Parathyroid adenoma (tissue), 2 donors: ENCODE measurements around the gene EIF1AX.

Experiments used
- H2AFZ ChIP-seq: fragments of 300-600 bp; sonication (generic); one replicate; pipeline ENCODE4 v1.7.0; 2017; ENCODE audit warnings: antibody characterized with exemption, mild to moderate bottlenecking
- H3K27ac ChIP-seq: fragments of 300-600 bp; sonication (generic); one replicate; pipeline ENCODE4 v1.7.0; 2017
- H3K27me3 ChIP-seq: fragments of 300-600 bp; sonication (generic); one replicate; pipeline ENCODE4 v1.7.0; 2017; ENCODE audit warnings: low read length; ENCODE audit not compliant: control insufficient read depth, insufficient read depth
- H3K36me3 ChIP-seq: fragments of 300-600 bp; sonication (generic); one replicate; pipeline ENCODE4 v1.7.0; 2017; ENCODE audit warnings: low read length; ENCODE audit not compliant: control insufficient read depth, insufficient read depth
- H3K4me1 ChIP-seq: fragments of 300-600 bp; sonication (generic); one replicate; pipeline ENCODE4 v1.7.0; 2017; ENCODE audit warnings: control low read depth
- H3K4me2 ChIP-seq: fragments of 300-600 bp; sonication (generic); one replicate; pipeline ENCODE4 v1.7.0; 2017; ENCODE audit warnings: low read length
- H3K4me3 ChIP-seq: fragments of 300-600 bp; sonication (generic); one replicate; pipeline ENCODE4 v1.7.0; 2017; ENCODE audit warnings: low read depth, low read length
- H3K79me2 ChIP-seq: fragments of 300-600 bp; sonication (generic); one replicate; pipeline ENCODE4 v1.7.0; 2017; ENCODE audit warnings: control low read depth
- H3K9ac ChIP-seq: fragments of 300-600 bp; sonication (generic); one replicate; pipeline ENCODE4 v1.7.0; 2017; ENCODE audit warnings: mild to moderate bottlenecking
- H3K9me3 ChIP-seq: fragments of 300-600 bp; sonication (generic); one replicate; pipeline ENCODE4 v1.7.0; 2017; ENCODE audit warnings: low read length; ENCODE audit not compliant: control insufficient read depth
- CTCF ChIP-seq: fragments of 300-600 bp; sonication (generic); IDR thresholded peaks from one replicate; pipeline ENCODE4 v1.7.0; 2017; ENCODE audit warnings: antibody characterized with exemption, mild to moderate bottlenecking
- donor health status: primary hyperparathyroidism.

Gene EIF1AX

GRCh38 chrX:20112022-20112774 lies 29.4 kb downstream of the EIF1AX start:
- H3K27ac ChIP-seq: no peak overlapping the region
- no peak for TF ChIP-seq CTCF

GRCh38 chrX:20111271-20111670 lies 30.4 kb downstream of the EIF1AX start:
- H3K4me3 ChIP-seq: no peak overlapping the region
- H3K36me3 ChIP-seq: no peaks in the 10 kb centered on the region
- H3K27ac ChIP-seq: no peak overlapping the region
- TF ChIP-seq CTCF: no peak
- H3K79me2 ChIP-seq: no peaks in the 10 kb centered on the region
- H3K9me3 ChIP-seq: no peaks in the 10 kb centered on the region
- no peak overlapping the region for H2AFZ ChIP-seq
- H3K27me3 ChIP-seq: no peaks in the 10 kb centered on the region
- no peaks in the 10 kb centered on the region for H3K4me1 ChIP-seq
- no peak overlapping the region for H3K9ac ChIP-seq
- no peak overlapping the region for H3K4me2 ChIP-seq

More at GRCh38 chrX:20112022-20112774, 29.4 kb downstream of the EIF1AX start:
- Histone ChIP-seq H2AFZ (no peak overlapping the region), H3K4me2 (no peak overlapping the region), H3K9me3 (no peaks in the 10 kb centered on the region), H3K36me3 (no peaks in the 10 kb centered on the region), H3K4me1 (no peaks in the 10 kb centered on the region), H3K9ac (no peak overlapping the region), H3K27me3 (no peaks in the 10 kb centered on the region), H3K79me2 (no peaks in the 10 kb centered on the region), H3K4me3 (no peak overlapping the region)

GRCh38 chrX:20101934-20102581 lies 39.6 kb downstream of the EIF1AX start:
- Histone ChIP-seq H3K9me3 (no peaks in the 10 kb centered on the region), H3K79me2 (no peaks in the 10 kb centered on the region), H3K4me2 (no peak overlapping the region), H3K27me3 (no peaks in the 10 kb centered on the region), H3K9ac (no peak overlapping the region), H2AFZ (no peak overlapping the region), H3K4me3 (no peak overlapping the region), H3K27ac (no peak overlapping the region), H3K4me1 (peaks cover 3% of the 10 kb centered on the region), H3K36me3 (no peaks in the 10 kb centered on the region)
- TF ChIP-seq CTCF: no peak

- no peak overlapping the region for H3K9ac ChIP-seq
- no peak overlapping the region for H3K27ac ChIP-seq
- H3K27me3 ChIP-seq: no peaks in the 10 kb centered on the region
- no peak overlapping the region for H3K4me3 ChIP-seq
- H3K79me2 ChIP-seq: no peaks in the 10 kb centered on the region
- H3K4me2 ChIP-seq: no peak overlapping the region
- H3K36me3 ChIP-seq: no peaks in the 10 kb centered on the region
- no peak overlapping the region for H2AFZ ChIP-seq
- H3K9me3 ChIP-seq: no peaks in the 10 kb centered on the region
- H3K4me1 ChIP-seq: no peaks in the 10 kb centered on the region
- TF ChIP-seq CTCF: no peak
Measured at GRCh38 chrX:20091499-20091898, 50.1 kb downstream of the EIF1AX start.
